RPMI7951 (cell line): ENCODE measurements around the gene NCAM2. TPM values are rescaled to one million over a fixed set of nuclear protein-coding genes. Genes with fewer than 3 reads are reported as not detected.
"Not testable (repeated sequence)": the region's sequence is repeated elsewhere in the genome, so short reads cannot be mapped to it uniquely, and the experiment has no call there.

Experiments used
- DNase-seq: peaks from one replicate; pipeline ENCODE4 v3.0.0-alpha.2; 2012; ENCODE audit warnings: low read depth
- total RNA-seq: library from RNA; depleted of rRNA; stranded (reverse); fragments of >200 nt; shearing (Covaris generic); gene quantifications from 2 replicates; pipeline ENCODE4 v1.2.3, GENCODE V29; 2014

Gene NCAM2
- total RNA-seq, 1 experiment from 2014 or later = 0.12 TPM

GRCh38 chr21:21309510-21309909, 311.3 kb downstream of the NCAM2 start:
- DNase-seq = no peak

GRCh38 chr21:21324297-21324696, 326.1 kb downstream of the NCAM2 start:
- DNase-seq = no peak

GRCh38 chr21:21332492-21332891, 334.3 kb downstream of the NCAM2 start:
- DNase-seq = no peak

GRCh38 chr21:21341041-21341440, 342.8 kb downstream of the NCAM2 start:
- no peak for DNase-seq

GRCh38 chr21:21345296-21345695, 347.1 kb downstream of the NCAM2 start:
- DNase-seq = no peak

GRCh38 chr21:21345872-21346271, 347.7 kb downstream of the NCAM2 start:
- no peak for DNase-seq

- no peak for DNase-seq
Observed at GRCh38 chr21:21366277-21366676, 368.1 kb downstream of the NCAM2 start.

GRCh38 chr21:21367583-21367982, 369.4 kb downstream of the NCAM2 start:
- no peak for DNase-seq

- DNase-seq = peak; percentile 1
Observed at GRCh38 chr21:21373969-21374368, 375.8 kb downstream of the NCAM2 start.

GRCh38 chr21:21383126-21383525, 384.9 kb downstream of the NCAM2 start:
- DNase-seq = peak; percentile 5

GRCh38 chr21:21384977-21385376, 386.8 kb downstream of the NCAM2 start:
- DNase-seq = no peak

GRCh38 chr21:21385404-21385803, 387.2 kb downstream of the NCAM2 start:
- no peak for DNase-seq

- no peak for DNase-seq
Observed at GRCh38 chr21:21387916-21388315, 389.7 kb downstream of the NCAM2 start.

GRCh38 chr21:21394064-21394463, 395.9 kb downstream of the NCAM2 start:
- DNase-seq = no peak

- DNase-seq = no peak
Observed at GRCh38 chr21:21396424-21396823, 398.2 kb downstream of the NCAM2 start.

GRCh38 chr21:21397464-21397863, 399.3 kb downstream of the NCAM2 start:
- DNase-seq = no peak

- no peak for DNase-seq
Observed at GRCh38 chr21:21401444-21401843, 403.2 kb downstream of the NCAM2 start.

GRCh38 chr21:21402187-21402586, 404.0 kb downstream of the NCAM2 start:
- DNase-seq = not testable (repeated sequence)

- DNase-seq = not testable (repeated sequence)
Observed at GRCh38 chr21:21404261-21404660, 406.1 kb downstream of the NCAM2 start.

GRCh38 chr21:21406921-21407320, 408.7 kb downstream of the NCAM2 start:
- no peak for DNase-seq

GRCh38 chr21:21412096-21412495, 413.9 kb downstream of the NCAM2 start:
- DNase-seq = no peak

GRCh38 chr21:21415741-21416140, 417.5 kb downstream of the NCAM2 start:
- DNase-seq = no peak

GRCh38 chr21:21434944-21435343, 436.7 kb downstream of the NCAM2 start:
- DNase-seq = no peak

GRCh38 chr21:21436012-21436534, 437.9 kb downstream of the NCAM2 start:
- peak; percentile 1 for DNase-seq
